PC-9 (cell line): ENCODE measurements around the gene MGRN1. TPM values are rescaled to one million over a fixed set of nuclear protein-coding genes. Genes with fewer than 3 reads are reported as not detected.

ENCODE experiments used
- BruUV-seq: library from RNA; stranded (reverse); fragments of 400-500 nt; replicated peaks from 2 replicates; lab custom pipeline; 2021; lab: Mats Ljungman, UMichigan
- CTCF ChIA-PET: fragments of 300-600 bp; sonication (Branson Sonifier 250); formaldehyde crosslinking; loops from one replicate; lab custom pipeline; 2022; ENCODE audit warnings: antibody characterized with exemption; lab: Charles Lee
- POLR2A ChIA-PET: fragments of 300-600 bp; sonication (Branson Sonifier 250); formaldehyde crosslinking; loops from one replicate; lab custom pipeline; 2022; ENCODE audit warnings: antibody characterized with exemption; ENCODE audit not compliant: unreplicated experiment; lab: Charles Lee
- DNase-seq, 2 experiments: peaks; one replicate each; pipeline versions ENCODE4 v3.0.0 to v3.0.0-alpha.2; 2015 to 2022; ENCODE audit warnings: mixed read lengths in 1 of 2
- H2AFZ ChIP-seq: fragments of 200-600 bp; sonication (generic); 2 replicates; pipeline ENCODE4 v1.8.1; 2017; ENCODE audit warnings: antibody characterized with exemption
- H3F3A ChIP-seq: fragments of 200-600 bp; sonication (generic); 2 replicates; pipeline ENCODE4 v1.8.1; 2017; ENCODE audit warnings: antibody characterized with exemption, mild to moderate bottlenecking, low read depth; ENCODE audit not compliant: insufficient read depth
- H3K27ac ChIP-seq: fragments of 200-600 bp; sonication (generic); 2 replicates; pipeline ENCODE4 v1.6.1; 2016; ENCODE audit warnings: mixed run types
- H3K27me3 ChIP-seq: fragments of 200-600 bp; sonication (generic); 2 replicates; pipeline ENCODE4 v1.6.1; 2016; ENCODE audit warnings: low read depth, mixed run types; ENCODE audit not compliant: insufficient read depth
- H3K36me3 ChIP-seq: fragments of 200-600 bp; sonication (generic); 2 replicates; pipeline ENCODE4 v1.6.1; 2016; ENCODE audit warnings: low read depth, mixed run types
- H3K4me1 ChIP-seq: fragments of 200-600 bp; sonication (generic); replicated peaks from 2 replicates; pipeline ENCODE4 v1.6.1; 2016; ENCODE audit warnings: mixed run types; ENCODE audit not compliant: insufficient read depth
- H3K4me2 ChIP-seq: fragments of 200-600 bp; sonication (generic); 2 replicates; pipeline ENCODE4 v1.6.1; 2017; ENCODE audit warnings: mixed run types
- H3K4me3 ChIP-seq: fragments of 200-600 bp; sonication (generic); 2 replicates; pipeline ENCODE4 v1.6.1; 2016; ENCODE audit warnings: mixed run types
- H3K79me2 ChIP-seq: fragments of 200-600 bp; sonication (generic); 2 replicates; pipeline ENCODE4 v1.6.1; 2017; ENCODE audit warnings: low read depth, mixed run types
- H3K9me2 ChIP-seq: fragments of 200-600 bp; sonication (generic); 2 replicates; pipeline ENCODE4 v1.8.1; 2017; ENCODE audit warnings: mild to moderate bottlenecking; ENCODE audit not compliant: insufficient read depth
- H3K9me3 ChIP-seq: fragments of 200-600 bp; sonication (generic); 2 replicates; pipeline ENCODE4 v1.8.1; 2016; ENCODE audit warnings: low read depth; ENCODE audit not compliant: insufficient read depth
- H4K20me1 ChIP-seq: fragments of 200-600 bp; sonication (generic); 2 replicates; pipeline ENCODE4 v1.8.1; 2017; ENCODE audit not compliant: insufficient read depth
- CTCF ChIP-seq: fragments of 200-600 bp; sonication (generic); conservative IDR thresholded peaks from 2 replicates; pipeline ENCODE4 v1.6.1; 2017; ENCODE audit warnings: mixed run types, antibody characterized with exemption, mild to moderate bottlenecking, moderate library complexity
- EZH2 ChIP-seq: fragments of 200-600 bp; sonication (generic); IDR thresholded peaks from 2 replicates; pipeline ENCODE4 v1.8.0; 2017; ENCODE audit warnings: antibody characterized with exemption, low read depth
- intact Hi-C: fragments of 100-400 bp; cut with micrococcal nuclease; formaldehyde crosslinking; loops from one replicate; pipeline ENCODE4 v1.10.0; 2022; ENCODE audit not compliant: unreplicated experiment
- total RNA-seq: library from RNA; stranded (reverse); gene quantifications from 2 replicates; pipeline ENCODE4 v1.2.3, GENCODE V29; 2021

MGRN1 gene
- total RNA-seq, 1 experiment from 2014 or later = 70.4 TPM

- H3F3A ChIP-seq = no peaks in the 10 kb centered on the region
- intact Hi-C loops = no loop called here
- POLR2A ChIA-PET = no interaction called here
- no peak overlapping the region for H3K4me2 ChIP-seq
- H3K9me3 ChIP-seq = no peaks in the 10 kb centered on the region
- CTCF ChIA-PET = no interaction called here
- H2AFZ ChIP-seq = no peak overlapping the region
- no peak overlapping the region for H3K4me3 ChIP-seq
- BruUV-seq = no TSS peak
- no peak overlapping the region for H3K27ac ChIP-seq
- DNase-seq = no peak
- TF ChIP-seq EZH2 (no peak), CTCF (no peak)
- peaks cover 5% of the 10 kb centered on the region; the same call in 1 of the 2 replicates for H3K36me3 ChIP-seq
- H3K27me3 ChIP-seq = no peaks in the 10 kb centered on the region
- no peaks in the 10 kb centered on the region for H3K79me2 ChIP-seq
- H3K4me1 ChIP-seq = no peaks in the 10 kb centered on the region
- H3K9me2 ChIP-seq = no peaks in the 10 kb centered on the region
- H4K20me1 ChIP-seq = peaks cover 7% of the 10 kb centered on the region; the same call in 1 of the 2 replicates
These were observed 27.9 kb downstream of the MGRN1 start for GRCh38 chr16:4652561-4652960.

GRCh38 chr16:4654011-4654963 lies 29.7 kb downstream of the MGRN1 start:
- no peaks in the 10 kb centered on the region for H3K4me1 ChIP-seq
- H4K20me1 ChIP-seq = peaks cover 7% of the 10 kb centered on the region; the same call in 1 of the 2 replicates
- TF ChIP-seq CTCF (no peak), EZH2 (no peak)
- H3K9me3 ChIP-seq = no peaks in the 10 kb centered on the region
- no peaks in the 10 kb centered on the region for H3F3A ChIP-seq
- intact Hi-C loops = no loop called here
- DNase-seq = no peak
- ChIA-PET POLR2A (interaction anchor here (0.6 kb wide), 1 partner anchor 49 kb away, joined by 7 read pairs; no protein-coding TSS in a partner anchor), CTCF (interaction anchor here (0.6 kb wide), 1 partner anchor 38 kb away, joined by 10 read pairs; no protein-coding TSS in a partner anchor)
- H3K4me3 ChIP-seq = no peak overlapping the region
- no peak overlapping the region for H3K4me2 ChIP-seq
- H3K79me2 ChIP-seq = no peaks in the 10 kb centered on the region
- no peaks in the 10 kb centered on the region for H3K9me2 ChIP-seq
- BruUV-seq = no TSS peak
- no peak overlapping the region for H3K27ac ChIP-seq
- no peak overlapping the region for H2AFZ ChIP-seq
- H3K27me3 ChIP-seq = no peaks in the 10 kb centered on the region
- peaks cover 5% of the 10 kb centered on the region; the same call in 1 of the 2 replicates for H3K36me3 ChIP-seq

GRCh38 chr16:4654964-4655590 lies 30.5 kb downstream of the MGRN1 start:
- Histone ChIP-seq H3K4me1 (no peaks in the 10 kb centered on the region), H3K27ac (no peak overlapping the region), H3F3A (no peaks in the 10 kb centered on the region), H3K4me3 (no peak overlapping the region), H3K9me3 (no peaks in the 10 kb centered on the region), H3K36me3 (peaks cover 5% of the 10 kb centered on the region; the same call in 1 of the 2 replicates), H2AFZ (no peak overlapping the region), H3K27me3 (no peaks in the 10 kb centered on the region), H3K9me2 (no peaks in the 10 kb centered on the region), H3K4me2 (no peak overlapping the region), H3K79me2 (no peaks in the 10 kb centered on the region), H4K20me1 (peaks cover 7% of the 10 kb centered on the region; the same call in 1 of the 2 replicates)
- intact Hi-C loops = no loop called here
- POLR2A ChIA-PET = no interaction called here
- BruUV-seq = no TSS peak
- CTCF ChIA-PET = no interaction called here
- TF ChIP-seq CTCF = no peak
- TF ChIP-seq EZH2 = no peak
- DNase-seq = no peak
